Loucy (cell line): Measurements from ENCODE around the gene BCHE.

Experiments
- H2AFZ ChIP-seq: fragments of 200-600 bp; sonication (generic); 2 replicates; pipeline ENCODE4 v1.6.0; 2016; ENCODE audit warnings: antibody characterized with exemption, mild to moderate bottlenecking, low read length, moderate library complexity
- H3F3A ChIP-seq: fragments of 200-600 bp; 2 replicates; pipeline ENCODE4 v1.6.0; 2016; ENCODE audit warnings: antibody characterized with exemption, low read depth, mild to moderate bottlenecking
- H3K27me3 ChIP-seq: fragments of 200-600 bp; sonication (generic); 2 replicates; pipeline ENCODE4 v1.6.1; 2014; ENCODE audit warnings: low read length, mild to moderate bottlenecking; ENCODE audit not compliant: insufficient read depth, poor library complexity, severe bottlenecking
- H3K36me3 ChIP-seq: fragments of 200-600 bp; sonication (generic); 2 replicates; pipeline ENCODE4 v1.6.1; 2016; ENCODE audit warnings: low read length; ENCODE audit not compliant: insufficient read depth
- H3K4me1 ChIP-seq: fragments of 200-600 bp; sonication (generic); 2 replicates; pipeline ENCODE4 v1.5.1; 2014; ENCODE audit warnings: low read length, mild to moderate bottlenecking; ENCODE audit not compliant: insufficient read depth, poor library complexity, severe bottlenecking
- H3K4me2 ChIP-seq: fragments of 200-600 bp; sonication (generic); 2 replicates; pipeline ENCODE4 v1.6.0; 2014; ENCODE audit warnings: antibody characterized with exemption, low read length, low read depth, mild to moderate bottlenecking; ENCODE audit not compliant: poor library complexity, severe bottlenecking
- H3K4me3 ChIP-seq: fragments of 200-600 bp; sonication (generic); 2 replicates; pipeline ENCODE4 v1.5.1; 2014; ENCODE audit warnings: low read length, mild to moderate bottlenecking, mixed read lengths; ENCODE audit not compliant: poor library complexity, severe bottlenecking
- H3K79me2 ChIP-seq: fragments of 200-600 bp; sonication (generic); 2 replicates; pipeline ENCODE4 v1.6.1; 2014; ENCODE audit warnings: low read length; ENCODE audit not compliant: insufficient read depth
- H3K9ac ChIP-seq: fragments of 200-600 bp; sonication (generic); 2 replicates; pipeline ENCODE4 v1.6.0; 2014; ENCODE audit warnings: mild to moderate bottlenecking, low read depth, low read length, moderate library complexity; ENCODE audit not compliant: poor library complexity, severe bottlenecking
- H3K9me2 ChIP-seq: fragments of 200-600 bp; sonication (generic); replicated peaks from 2 replicates; pipeline ENCODE4 v1.6.1; 2016; ENCODE audit warnings: low read depth, low read length, mixed read lengths
- H3K9me3 ChIP-seq: fragments of 200-600 bp; sonication (generic); 2 replicates; pipeline ENCODE4 v1.6.1; 2014; ENCODE audit warnings: mild to moderate bottlenecking, antibody characterized with exemption, low read length, low read depth; ENCODE audit not compliant: insufficient read depth
- H4K20me1 ChIP-seq: fragments of 200-600 bp; sonication (generic); 2 replicates; pipeline ENCODE4 v1.6.0; 2014; ENCODE audit warnings: antibody characterized with exemption, low read length, mild to moderate bottlenecking; ENCODE audit not compliant: insufficient read depth, poor library complexity, severe bottlenecking
- CTCF ChIP-seq: fragments of 200-600 bp; sonication (generic); conservative IDR thresholded peaks from 2 replicates; pipeline ENCODE4 v1.5.1; 2014; ENCODE audit warnings: mild to moderate bottlenecking, antibody characterized with exemption, low read length
- EZH2phosphoT487 ChIP-seq: fragments of 200-600 bp; IDR thresholded peaks from 2 replicates; pipeline ENCODE4 v1.6.1; 2018; ENCODE audit warnings: antibody characterized with exemption, mild to moderate bottlenecking, moderate library complexity, borderline replicate concordance

BCHE gene

GRCh38 chr3:165744025-165744424, 93.2 kb downstream of the BCHE start:
- Histone ChIP-seq H4K20me1 (no peaks in the 10 kb centered on the region), H3K4me1 (no peaks in the 10 kb centered on the region), H3K9ac (no peak overlapping the region), H2AFZ (no peak overlapping the region), H3K4me3 (no peak overlapping the region), H3K27me3 (no peaks in the 10 kb centered on the region), H3K36me3 (no peaks in the 10 kb centered on the region), H3K4me2 (no peak overlapping the region), H3K9me2 (no peaks in the 10 kb centered on the region), H3K79me2 (no peaks in the 10 kb centered on the region), H3F3A (no peaks in the 10 kb centered on the region), H3K9me3 (no peaks in the 10 kb centered on the region)
- no peak for TF ChIP-seq EZH2phosphoT487
- no peak for TF ChIP-seq CTCF

GRCh38 chr3:165742351-165742750, 94.9 kb downstream of the BCHE start:
- no peaks in the 10 kb centered on the region for H3K36me3 ChIP-seq
- no peak overlapping the region for H3K9ac ChIP-seq
- H3K4me3 ChIP-seq, result no peak overlapping the region
- H2AFZ ChIP-seq, result no peak overlapping the region
- no peaks in the 10 kb centered on the region for H3F3A ChIP-seq
- no peak for TF ChIP-seq EZH2phosphoT487
- TF ChIP-seq CTCF, result no peak
- H3K27me3 ChIP-seq, result no peaks in the 10 kb centered on the region
- no peaks in the 10 kb centered on the region for H3K4me1 ChIP-seq
- no peaks in the 10 kb centered on the region for H3K9me2 ChIP-seq
- H4K20me1 ChIP-seq, result no peaks in the 10 kb centered on the region
- H3K79me2 ChIP-seq, result no peaks in the 10 kb centered on the region
- no peaks in the 10 kb centered on the region for H3K9me3 ChIP-seq
- H3K4me2 ChIP-seq, result no peak overlapping the region

- Histone ChIP-seq H2AFZ (no peak overlapping the region), H3K27me3 (no peaks in the 10 kb centered on the region), H3K4me1 (no peaks in the 10 kb centered on the region), H3K79me2 (no peaks in the 10 kb centered on the region), H3K9ac (no peak overlapping the region), H3K4me2 (no peak overlapping the region), H3K4me3 (no peak overlapping the region), H4K20me1 (no peaks in the 10 kb centered on the region), H3K9me3 (no peaks in the 10 kb centered on the region), H3K36me3 (no peaks in the 10 kb centered on the region), H3K9me2 (no peaks in the 10 kb centered on the region; the same call in 1 of the 2 replicates), H3F3A (no peaks in the 10 kb centered on the region)
- TF ChIP-seq EZH2phosphoT487 (no peak), CTCF (no peak)
Observed at GRCh38 chr3:165729756-165730155, 107.5 kb downstream of the BCHE start.
